Measurements from ENCODE around the gene RBFOX2. TPM values are rescaled to one million over a fixed set of nuclear protein-coding genes. Genes with fewer than 3 reads are reported as not detected.

RBFOX2 gene
- total RNA-seq, 1 experiment from 2014 or later: 43.3 TPM

- DNase-seq (ENCODE audit: low spot score): no peak
Observed at GRCh38 chr22:35973388-35973787, 55.2 kb downstream of the RBFOX2 start.

GRCh38 chr22:35972559-35972958 is 56.1 kb downstream of the RBFOX2 start:
- no peak for DNase-seq (ENCODE audit: low spot score)

GRCh38 chr22:35971456-35972119 is 57.0 kb downstream of the RBFOX2 start:
- DNase-seq (ENCODE audit: low spot score): no peak

- no peak for DNase-seq (ENCODE audit: low spot score)
Observed at GRCh38 chr22:35970616-35971455, 57.8 kb downstream of the RBFOX2 start.

GRCh38 chr22:35967046-35967397 is 61.6 kb downstream of the RBFOX2 start:
- no peak for DNase-seq (ENCODE audit: low spot score)

- DNase-seq (ENCODE audit: low spot score): no peak
Observed at GRCh38 chr22:35966314-35967045, 62.1 kb downstream of the RBFOX2 start.

GRCh38 chr22:35963237-35963810 is 65.3 kb downstream of the RBFOX2 start:
- no peak for DNase-seq (ENCODE audit: low spot score)

GRCh38 chr22:35961480-35962295 is 66.9 kb downstream of the RBFOX2 start:
- DNase-seq (ENCODE audit: low spot score): no peak

GRCh38 chr22:35960854-35961253 is 67.8 kb downstream of the RBFOX2 start:
- no peak for DNase-seq (ENCODE audit: low spot score)

GRCh38 chr22:35959121-35959800 is 69.4 kb downstream of the RBFOX2 start:
- no peak for DNase-seq (ENCODE audit: low spot score)

GRCh38 chr22:35958334-35958733 is 70.3 kb downstream of the RBFOX2 start:
- DNase-seq (ENCODE audit: low spot score): no peak

- DNase-seq (ENCODE audit: low spot score): no peak
Observed at GRCh38 chr22:35957589-35957988, 71.0 kb downstream of the RBFOX2 start.

GRCh38 chr22:35956850-35957249 is 71.8 kb downstream of the RBFOX2 start:
- DNase-seq (ENCODE audit: low spot score): no peak

- DNase-seq (ENCODE audit: low spot score): no peak
Observed at GRCh38 chr22:35955546-35955945, 73.1 kb downstream of the RBFOX2 start.

- no peak for DNase-seq (ENCODE audit: low spot score)
Observed at GRCh38 chr22:35952576-35952975, 76.0 kb downstream of the RBFOX2 start.

GRCh38 chr22:35950262-35950661 is 78.4 kb downstream of the RBFOX2 start:
- no peak for DNase-seq (ENCODE audit: low spot score)

- no peak for DNase-seq (ENCODE audit: low spot score)
Observed at GRCh38 chr22:35949243-35949642, 79.4 kb downstream of the RBFOX2 start.

- no peak for DNase-seq (ENCODE audit: low spot score)
Observed at GRCh38 chr22:35947794-35948425, 80.7 kb downstream of the RBFOX2 start.

GRCh38 chr22:35944458-35944857 is 84.2 kb downstream of the RBFOX2 start:
- no peak for DNase-seq (ENCODE audit: low spot score)

GRCh38 chr22:35940166-35940565 is 88.5 kb downstream of the RBFOX2 start:
- no peak for DNase-seq (ENCODE audit: low spot score)

Measured in HT-29 (cell line).